Neuronal stem cell (in vitro differentiated cells): ENCODE measurements around the gene MFAP2.

ENCODE experiments used
- DNase-seq: peaks from one replicate; pipeline ENCODE4 v3.0.0-alpha.2; 2013; ENCODE audit warnings: low spot score
- H2AFZ ChIP-seq: one replicate; pipeline ENCODE4 v1.6.1; 2013; ENCODE audit warnings: mild to moderate bottlenecking, low read length, inconsistent platforms
- H2AK5ac ChIP-seq: 2 replicates; pipeline ENCODE4 v1.6.1; 2013; ENCODE audit warnings: low read depth, mild to moderate bottlenecking, inconsistent platforms, low read length, moderate library complexity, mixed read lengths
- H2BK120ac ChIP-seq: 2 replicates; pipeline ENCODE4 v1.6.1; 2013; ENCODE audit warnings: low read depth, mild to moderate bottlenecking, inconsistent platforms, low read length, moderate library complexity, mixed read lengths
- H2BK12ac ChIP-seq: one replicate; pipeline ENCODE4 v1.6.1; 2013; ENCODE audit warnings: low read length, inconsistent platforms
- H2BK15ac ChIP-seq: 2 replicates; pipeline ENCODE4 v1.6.1; 2013; ENCODE audit warnings: mild to moderate bottlenecking, low read length, inconsistent platforms, mixed read lengths
- H2BK5ac ChIP-seq: one replicate; pipeline ENCODE4 v1.6.1; 2013; ENCODE audit warnings: inconsistent platforms, mild to moderate bottlenecking, low read length, moderate library complexity
- H3K14ac ChIP-seq: one replicate; pipeline ENCODE4 v1.6.1; 2013; ENCODE audit warnings: low read length, inconsistent platforms
- H3K18ac ChIP-seq: 2 replicates; pipeline ENCODE4 v1.6.1; 2013; ENCODE audit warnings: low read length, inconsistent platforms
- H3K23ac ChIP-seq: 2 replicates; pipeline ENCODE4 v1.6.1; 2013; ENCODE audit warnings: low read depth, mild to moderate bottlenecking, mixed read lengths, low read length, inconsistent platforms; ENCODE audit not compliant: poor library complexity
- H3K27ac ChIP-seq: replicated peaks from 3 replicates; pipeline ENCODE4 v1.5.1; 2013; ENCODE audit warnings: low read length, inconsistent platforms
- H3K27me3 ChIP-seq, 3 experiments: 2 replicates each; pipeline ENCODE4 v1.6.1; 2013; ENCODE audit warnings: low read length in 3 of 3, mild to moderate bottlenecking in 2 of 3, inconsistent platforms in 1 of 3, low read depth in 1 of 3, mixed read lengths in 1 of 3, moderate library complexity in 1 of 3; ENCODE audit not compliant: control insufficient read depth in 3 of 3, insufficient read depth in 3 of 3
- H3K36me3 ChIP-seq, 2 donors: replicated peaks in 1 of 2; 2 replicates each; pipeline ENCODE4 v1.6.1; 2013; ENCODE audit warnings: low read length in 2 of 2; ENCODE audit not compliant: control insufficient read depth in 2 of 2, insufficient read depth in 2 of 2
- H3K4ac ChIP-seq: 2 replicates; pipeline ENCODE4 v1.6.1; 2013; ENCODE audit warnings: inconsistent platforms, mild to moderate bottlenecking, low read length, moderate library complexity
- H3K4me1 ChIP-seq, 2 donors: 1 replicate in 1 of 2; 2 replicates in 1 of 2; pipeline ENCODE4 v1.6.1; 2013; ENCODE audit warnings: low read length in 2 of 2, low read depth in 1 of 2; ENCODE audit not compliant: control insufficient read depth in 2 of 2, insufficient read depth in 1 of 2
- H3K4me2 ChIP-seq: one replicate; pipeline ENCODE4 v1.6.1; 2013; ENCODE audit warnings: mild to moderate bottlenecking, low read length, inconsistent platforms; ENCODE audit not compliant: insufficient read depth, poor library complexity, severe bottlenecking
- H3K4me3 ChIP-seq, 2 donors: 2 replicates each; pipeline ENCODE4 v1.5.1; 2013; ENCODE audit warnings: low read length in 2 of 2, mild to moderate bottlenecking in 2 of 2, inconsistent platforms in 1 of 2, moderate library complexity in 1 of 2
- H3K79me1 ChIP-seq: one replicate; pipeline ENCODE4 v1.6.1; 2013; ENCODE audit warnings: low read depth, mild to moderate bottlenecking, inconsistent platforms, low read length, moderate library complexity
- H3K9ac ChIP-seq: one replicate; pipeline ENCODE4 v1.6.1; 2013; ENCODE audit warnings: mild to moderate bottlenecking, low read depth, low read length, inconsistent platforms; ENCODE audit not compliant: poor library complexity
- H3K9me3 ChIP-seq, 2 donors: replicated peaks in 1 of 2; 2 replicates each; pipeline versions ENCODE3 to v1.6.1; 2013; ENCODE audit warnings: low read length in 2 of 2, mild to moderate bottlenecking in 2 of 2, inconsistent platforms in 1 of 2, low read depth in 1 of 2, mixed read lengths in 1 of 2, moderate library complexity in 1 of 2; ENCODE audit not compliant: control insufficient read depth in 2 of 2, insufficient read depth in 1 of 2
- H4K8ac ChIP-seq: one replicate; pipeline ENCODE4 v1.6.1; 2013; ENCODE audit warnings: low read depth, mild to moderate bottlenecking, inconsistent platforms, low read length, moderate library complexity
- H4K91ac ChIP-seq: one replicate; pipeline ENCODE4 v1.6.1; 2013; ENCODE audit warnings: low read length, low read depth, mild to moderate bottlenecking, inconsistent platforms; ENCODE audit not compliant: poor library complexity
- WGBS, 2 donors: extraction: QIAGEN DNeasy Blood & Tissue Kit; methylation state at CpG; one replicate each; pipeline ENCODE4 v1.1.7; 2013; ENCODE audit warnings: missing lambda C conversion rate in 2 of 2, mixed read lengths in 1 of 2; ENCODE audit not compliant: insufficient read length in 2 of 2, insufficient replicate concordance in 1 of 2; ENCODE audit errors: extremely low coverage in 2 of 2; 5-methylcytosine and 5-hydroxymethylcytosine counted together

Gene MFAP2

GRCh38 chr1:17012775-17013490, 32.5 kb upstream of the MFAP2 start:
- no peak overlapping the region for H2BK15ac ChIP-seq
- no CpG with 5 or more reads among the region's 9 CpGs for WGBS, 2 donors
- H4K91ac ChIP-seq: no peak overlapping the region
- no peak overlapping the region for H2BK5ac ChIP-seq
- H3K79me1 ChIP-seq: no peaks in the 10 kb centered on the region
- no peak overlapping the region for H3K4me3 ChIP-seq
- no peak overlapping the region for H3K27ac ChIP-seq
- no peak overlapping the region for H3K14ac ChIP-seq
- DNase-seq: no peak
- no peak overlapping the region for H2BK120ac ChIP-seq
- no peak overlapping the region for H3K4ac ChIP-seq
- no peak overlapping the region for H3K18ac ChIP-seq
- H3K4me1 ChIP-seq: peaks cover 16 to 22% of the 10 kb centered on the region in 2 donors
- no peak overlapping the region for H3K23ac ChIP-seq
- H2BK12ac ChIP-seq: no peak overlapping the region
- H3K4me2 ChIP-seq: no peak overlapping the region
- H2AFZ ChIP-seq: peak overlapping the region; percentile 93
- H3K27me3 ChIP-seq: peaks cover 0 to 3% (median 2%) of the 10 kb centered on the region in 3 experiments
- no peak overlapping the region for H3K9ac ChIP-seq
- H3K9me3 ChIP-seq: no peaks in the 10 kb centered on the region
- no peak overlapping the region for H4K8ac ChIP-seq
- H2AK5ac ChIP-seq: no peak overlapping the region
- H3K36me3 ChIP-seq: peaks cover 0 to 4% of the 10 kb centered on the region in 2 donors

DNA sequence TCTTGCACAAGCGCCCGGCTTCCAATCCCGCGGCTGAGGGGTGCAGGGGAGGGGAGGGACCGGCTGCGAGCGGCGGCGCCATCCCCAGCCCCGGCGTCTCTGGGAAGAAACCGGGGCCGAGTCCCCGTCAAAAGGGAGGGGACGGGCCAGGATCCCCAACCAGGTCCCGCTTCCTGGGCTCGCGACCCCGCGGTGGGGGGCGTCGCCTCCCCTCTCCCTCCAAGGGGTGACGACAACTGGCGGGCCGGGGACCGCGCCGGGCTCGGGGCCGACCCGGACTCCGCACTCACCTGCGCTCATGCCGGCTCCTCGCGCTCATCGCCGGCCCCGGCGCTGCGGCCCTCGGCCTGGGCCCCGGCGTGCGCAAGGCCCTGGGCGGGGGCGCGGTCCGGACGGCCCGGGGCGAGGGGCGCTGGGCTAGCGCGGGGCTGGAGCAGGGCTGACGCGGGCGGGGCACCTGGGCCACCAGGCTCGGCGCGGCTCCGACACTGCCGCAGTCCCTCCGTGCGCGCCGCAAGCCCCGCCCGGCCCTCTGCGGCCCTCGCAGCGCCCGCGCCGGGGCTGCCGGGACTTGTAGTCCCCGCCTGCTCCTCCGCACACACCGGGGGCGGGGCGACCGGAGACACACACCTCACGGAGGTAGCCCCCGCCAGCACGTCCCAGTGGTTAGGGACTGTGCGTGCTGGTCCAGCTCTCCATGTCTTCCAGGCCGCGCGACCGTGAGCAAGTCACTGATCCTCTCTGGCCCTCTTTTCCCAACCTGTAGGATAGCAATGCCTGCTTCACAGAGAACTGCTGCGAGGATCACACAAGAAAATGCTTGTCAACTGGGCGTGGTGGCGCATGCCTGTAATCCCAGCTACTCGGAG, 31.3 kb upstream of the MFAP2 start, which contains the start of gene ATP13A2:
Gene ATP13A2, minus strand, starts transcription at position 490 of the 869 bp plus-strand sequence. Its CDS starts 190 bp downstream, at position 300.
- no peak within 1 kb of the TSS for H3K27ac ChIP-seq

GRCh38 chr1:17011092-17011438, 30.6 kb upstream of the MFAP2 start:
- H3K9ac ChIP-seq: peak overlapping the region; percentile 77
- no peak overlapping the region for H2BK5ac ChIP-seq
- peak overlapping the region; percentile 72 to 92 for H3K4me3 ChIP-seq
- no peak overlapping the region for H3K4ac ChIP-seq
- no peak overlapping the region for H4K91ac ChIP-seq
- no peak overlapping the region for H3K27ac ChIP-seq
- H3K79me1 ChIP-seq: no peaks in the 10 kb centered on the region
- whole genome bisulfite sequencing, 2 donors: no CpG with 5 or more reads among the region's 15 CpGs
- H3K4me2 ChIP-seq: peak overlapping the region; percentile 84
- no peak overlapping the region for H2BK12ac ChIP-seq
- peak overlapping the region; percentile 8 for H2AK5ac ChIP-seq
- peak overlapping the region; percentile 93 for H2AFZ ChIP-seq
- H4K8ac ChIP-seq: no peak overlapping the region
- H3K27me3 ChIP-seq: peaks cover 0 to 3% (median 2%) of the 10 kb centered on the region in 3 experiments
- DNase-seq: no peak
- peak overlapping the region; percentile 74 for H3K23ac ChIP-seq
- no peaks in the 10 kb centered on the region for H3K36me3 ChIP-seq
- peak overlapping the region; percentile 20 for H2BK15ac ChIP-seq
- H3K14ac ChIP-seq: peak overlapping the region; percentile 87
- no peak overlapping the region for H2BK120ac ChIP-seq
- peaks cover 13 to 20% of the 10 kb centered on the region in 2 donors for H3K4me1 ChIP-seq
- H3K9me3 ChIP-seq: no peaks in the 10 kb centered on the region
- H3K18ac ChIP-seq: peak overlapping the region; percentile 86

More for the DNA sequence above, 31.3 kb upstream of the MFAP2 start, which contains the start of gene ATP13A2:
- Histone ChIP-seq H3K9me3 (no peaks in the 10 kb centered on the region), H3K27me3 (peaks cover 0 to 3% (median 2%) of the 10 kb centered on the region in 3 experiments), H2AK5ac (peak within 1 kb of the TSS; percentile 8), H2BK12ac (no peak within 1 kb of the TSS), H3K18ac (peak within 1 kb of the TSS; percentile 86), H3K14ac (peak within 1 kb of the TSS; percentile 87), H3K23ac (peak within 1 kb of the TSS; percentile 74), H2BK15ac (peak within 1 kb of the TSS; percentile 20), H3K4me2 (peak within 1 kb of the TSS; percentile 84), H2BK5ac (no peak within 1 kb of the TSS), H3K4me3 (peak within 1 kb of the TSS; percentile 72 to 92), H3K9ac (peak within 1 kb of the TSS; percentile 81), H3K4ac (no peak within 1 kb of the TSS), H4K91ac (no peak within 1 kb of the TSS), H3K36me3 (no peaks in the 10 kb centered on the region), H3K4me1 (peaks cover 16 to 22% of the 10 kb centered on the region in 2 donors), H4K8ac (no peak within 1 kb of the TSS), H3K79me1 (no peaks in the 10 kb centered on the region), H2AFZ (peak within 1 kb of the TSS; percentile 93), H2BK120ac (no peak within 1 kb of the TSS)
- no CpG with 5 or more reads among the region's 94 CpGs for WGBS, 2 donors
- DNase-seq: peak; percentile 78

DNA sequence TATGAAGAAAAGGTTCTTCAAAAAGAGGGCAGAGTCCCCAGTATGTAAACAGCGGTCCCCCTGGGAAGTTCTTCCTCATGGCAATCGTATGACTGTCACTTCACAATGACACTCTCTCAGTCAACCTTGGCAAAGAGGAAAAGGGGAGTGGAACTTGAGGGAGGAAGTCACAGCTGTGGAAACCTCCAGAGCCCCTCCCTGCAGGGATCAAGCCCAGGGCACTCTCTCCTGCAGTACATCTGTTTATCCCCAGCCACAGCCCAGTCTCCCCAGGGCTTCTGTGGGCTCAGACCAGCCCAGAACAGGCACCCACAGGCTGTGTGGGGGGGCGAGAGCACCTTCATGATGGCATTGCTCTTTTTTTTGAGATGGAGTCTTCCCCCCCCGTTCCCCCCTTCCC, 29.3 kb upstream of the MFAP2 start:
- no peak overlapping the region for H3K4me3 ChIP-seq
- H4K91ac ChIP-seq: no peak overlapping the region
- H2BK12ac ChIP-seq: no peak overlapping the region
- H2AK5ac ChIP-seq: no peak overlapping the region
- no peak overlapping the region for H3K4me2 ChIP-seq
- H3K9ac ChIP-seq: no peak overlapping the region
- H3K79me1 ChIP-seq: no peaks in the 10 kb centered on the region
- H3K9me3 ChIP-seq: no peaks in the 10 kb centered on the region
- no peak for DNase-seq
- no peak overlapping the region for H4K8ac ChIP-seq
- H3K27ac ChIP-seq: no peak overlapping the region
- no peak overlapping the region for H2BK120ac ChIP-seq
- H3K18ac ChIP-seq: no peak overlapping the region
- no peak overlapping the region for H3K4ac ChIP-seq
- no peak overlapping the region for H2BK15ac ChIP-seq
- H3K23ac ChIP-seq: no peak overlapping the region
- peaks cover 0 to 3% (median 2%) of the 10 kb centered on the region in 3 experiments for H3K27me3 ChIP-seq
- H3K4me1 ChIP-seq: peaks cover 11 to 18% of the 10 kb centered on the region in 2 donors
- no peak overlapping the region for H2BK5ac ChIP-seq
- H2AFZ ChIP-seq: no peak overlapping the region
- peaks cover 2 to 8% of the 10 kb centered on the region in 2 donors for H3K36me3 ChIP-seq
- no CpG with 5 or more reads among the region's 4 CpGs for WGBS, 2 donors
- H3K14ac ChIP-seq: no peak overlapping the region
